IMR-90 (cell line): ENCODE results near the gene ZNF277.

ENCODE experiments used
- BHLHE40 ChIP-seq: fragments of 150-350 bp; IDR thresholded peaks from 2 replicates; pipeline ENCODE4 v1.6.1; 2016; ENCODE audit warnings: mild to moderate bottlenecking, low read depth, low read length
- POLR2A ChIP-seq: IDR thresholded peaks from 2 replicates; pipeline ENCODE4 v1.6.1; 2012; ENCODE audit warnings: mild to moderate bottlenecking, low read depth, low read length
- RAD21 ChIP-seq: IDR thresholded peaks from 2 replicates; pipeline ENCODE4 v1.6.1; 2012; ENCODE audit warnings: low read length, improper control_type of control experiment
- RFX5 ChIP-seq: IDR thresholded peaks from 2 replicates; pipeline ENCODE4 v1.8.0; 2012; ENCODE audit warnings: low read depth, mild to moderate bottlenecking, low read length, moderate library complexity
- SMC3 ChIP-seq: fragments of 150-350 bp; IDR thresholded peaks from 2 replicates; pipeline ENCODE4 v1.6.1; 2016; ENCODE audit warnings: low read depth, mild to moderate bottlenecking, antibody characterized with exemption, low read length, moderate library complexity
- TF ChIP-seq, protein P1 (sequence below): conservative IDR thresholded peaks from 2 replicates; pipeline ENCODE4 v1.5.1; 2012; ENCODE audit warnings: mild to moderate bottlenecking, low read depth, low read length, improper control_type of control experiment
- TF ChIP-seq, protein P2 (sequence below): fragments of 150-350 bp; IDR thresholded peaks from 2 replicates; pipeline ENCODE4 v1.6.1; 2016; ENCODE audit warnings: low read depth, mild to moderate bottlenecking, low read length, moderate library complexity, borderline replicate concordance

DNA sequence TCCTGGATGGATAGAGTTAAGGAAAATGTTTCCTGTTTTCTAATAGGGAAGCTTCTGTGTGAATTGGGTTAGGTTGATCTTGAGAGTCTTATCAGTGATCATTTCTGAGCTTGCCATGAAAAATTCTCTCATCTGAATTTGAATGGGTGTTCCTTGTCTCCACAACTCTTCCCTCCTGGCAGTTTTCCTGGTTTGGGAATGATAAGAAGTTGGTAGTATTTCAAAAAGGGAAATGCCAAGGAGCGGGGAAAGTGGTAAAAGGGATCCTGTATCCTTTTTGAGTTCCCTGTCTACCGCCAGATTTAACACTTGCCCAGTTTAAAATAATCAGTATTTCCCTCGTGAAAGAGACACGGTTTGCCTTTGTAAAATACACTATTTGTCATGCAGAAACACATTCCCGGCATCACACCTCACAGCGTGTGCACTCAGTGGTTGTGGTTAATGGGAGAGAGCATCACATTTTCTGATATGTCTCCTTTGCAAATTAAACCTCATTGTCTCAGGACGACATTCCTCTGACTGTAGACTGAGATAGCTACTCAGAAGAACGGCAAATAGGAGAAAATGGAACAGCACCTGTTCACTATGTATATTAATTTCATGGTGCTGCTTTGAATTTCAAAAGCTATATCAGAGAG, 130.6 kb downstream of the ZNF277 start:
- TF ChIP-seq RFX5 (no peak), SMC3 (no peak), RAD21 (no peak), BHLHE40 (no peak), POLR2A (no peak)
- TF ChIP-seq, protein P1, sequence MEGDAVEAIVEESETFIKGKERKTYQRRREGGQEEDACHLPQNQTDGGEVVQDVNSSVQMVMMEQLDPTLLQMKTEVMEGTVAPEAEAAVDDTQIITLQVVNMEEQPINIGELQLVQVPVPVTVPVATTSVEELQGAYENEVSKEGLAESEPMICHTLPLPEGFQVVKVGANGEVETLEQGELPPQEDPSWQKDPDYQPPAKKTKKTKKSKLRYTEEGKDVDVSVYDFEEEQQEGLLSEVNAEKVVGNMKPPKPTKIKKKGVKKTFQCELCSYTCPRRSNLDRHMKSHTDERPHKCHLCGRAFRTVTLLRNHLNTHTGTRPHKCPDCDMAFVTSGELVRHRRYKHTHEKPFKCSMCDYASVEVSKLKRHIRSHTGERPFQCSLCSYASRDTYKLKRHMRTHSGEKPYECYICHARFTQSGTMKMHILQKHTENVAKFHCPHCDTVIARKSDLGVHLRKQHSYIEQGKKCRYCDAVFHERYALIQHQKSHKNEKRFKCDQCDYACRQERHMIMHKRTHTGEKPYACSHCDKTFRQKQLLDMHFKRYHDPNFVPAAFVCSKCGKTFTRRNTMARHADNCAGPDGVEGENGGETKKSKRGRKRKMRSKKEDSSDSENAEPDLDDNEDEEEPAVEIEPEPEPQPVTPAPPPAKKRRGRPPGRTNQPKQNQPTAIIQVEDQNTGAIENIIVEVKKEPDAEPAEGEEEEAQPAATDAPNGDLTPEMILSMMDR, result no peak
- TF ChIP-seq, protein P2, sequence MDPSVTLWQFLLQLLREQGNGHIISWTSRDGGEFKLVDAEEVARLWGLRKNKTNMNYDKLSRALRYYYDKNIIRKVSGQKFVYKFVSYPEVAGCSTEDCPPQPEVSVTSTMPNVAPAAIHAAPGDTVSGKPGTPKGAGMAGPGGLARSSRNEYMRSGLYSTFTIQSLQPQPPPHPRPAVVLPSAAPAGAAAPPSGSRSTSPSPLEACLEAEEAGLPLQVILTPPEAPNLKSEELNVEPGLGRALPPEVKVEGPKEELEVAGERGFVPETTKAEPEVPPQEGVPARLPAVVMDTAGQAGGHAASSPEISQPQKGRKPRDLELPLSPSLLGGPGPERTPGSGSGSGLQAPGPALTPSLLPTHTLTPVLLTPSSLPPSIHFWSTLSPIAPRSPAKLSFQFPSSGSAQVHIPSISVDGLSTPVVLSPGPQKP, result no peak
